HG03060 (cell line): ENCODE measurements around the gene SLCO6A1.

Source experiments
- ATAC-seq: cut with Tn5 transposase; IDR thresholded peaks from one replicate; pipeline ENCODE4 v1.9.1; 2021; ENCODE audit warnings: low read depth, moderate number of reproducible peaks; ENCODE audit not compliant: unreplicated experiment

SLCO6A1 gene

GRCh38 chr5:102453716-102454115 lies 45.1 kb downstream of the SLCO6A1 start:
- ATAC-seq: peak; percentile 88

- no peak for ATAC-seq
Observed at GRCh38 chr5:102451082-102451481, 47.7 kb downstream of the SLCO6A1 start.

GRCh38 chr5:102450313-102450990 lies 48.3 kb downstream of the SLCO6A1 start:
- no peak for ATAC-seq

- no peak for ATAC-seq
Observed at GRCh38 chr5:102433473-102433872, 65.3 kb downstream of the SLCO6A1 start.

GRCh38 chr5:102421647-102422046 lies 77.2 kb downstream of the SLCO6A1 start:
- no peak for ATAC-seq

- ATAC-seq: no peak
Observed at GRCh38 chr5:102418531-102418930, 80.3 kb downstream of the SLCO6A1 start.

- no peak for ATAC-seq
Observed at GRCh38 chr5:102414448-102414847, 84.4 kb downstream of the SLCO6A1 start.

- ATAC-seq: no peak
Observed at GRCh38 chr5:102388235-102388634, 110.6 kb downstream of the SLCO6A1 start.

GRCh38 chr5:102385365-102385764 lies 113.4 kb downstream of the SLCO6A1 start:
- no peak for ATAC-seq

GRCh38 chr5:102380174-102380573 lies 118.6 kb downstream of the SLCO6A1 start:
- no peak for ATAC-seq

GRCh38 chr5:102375876-102376275 lies 122.9 kb downstream of the SLCO6A1 start:
- no peak for ATAC-seq

GRCh38 chr5:102375272-102375671 lies 123.5 kb downstream of the SLCO6A1 start:
- ATAC-seq: no peak

- ATAC-seq: no peak
Observed at GRCh38 chr5:102368392-102368791, 130.4 kb downstream of the SLCO6A1 start.

GRCh38 chr5:102341681-102342288 lies 157.0 kb downstream of the SLCO6A1 start:
- no peak for ATAC-seq

- no peak for ATAC-seq
Observed at GRCh38 chr5:102324714-102325113, 174.1 kb downstream of the SLCO6A1 start.
